GM21447 (cell line): Measurements from ENCODE around the gene LEMD2.

Experiments
- ATAC-seq: cut with Tn5 transposase; IDR thresholded peaks from one replicate; pipeline ENCODE4 v1.9.1; 2021; ENCODE audit not compliant: unreplicated experiment

The LEMD2 gene

DNA sequence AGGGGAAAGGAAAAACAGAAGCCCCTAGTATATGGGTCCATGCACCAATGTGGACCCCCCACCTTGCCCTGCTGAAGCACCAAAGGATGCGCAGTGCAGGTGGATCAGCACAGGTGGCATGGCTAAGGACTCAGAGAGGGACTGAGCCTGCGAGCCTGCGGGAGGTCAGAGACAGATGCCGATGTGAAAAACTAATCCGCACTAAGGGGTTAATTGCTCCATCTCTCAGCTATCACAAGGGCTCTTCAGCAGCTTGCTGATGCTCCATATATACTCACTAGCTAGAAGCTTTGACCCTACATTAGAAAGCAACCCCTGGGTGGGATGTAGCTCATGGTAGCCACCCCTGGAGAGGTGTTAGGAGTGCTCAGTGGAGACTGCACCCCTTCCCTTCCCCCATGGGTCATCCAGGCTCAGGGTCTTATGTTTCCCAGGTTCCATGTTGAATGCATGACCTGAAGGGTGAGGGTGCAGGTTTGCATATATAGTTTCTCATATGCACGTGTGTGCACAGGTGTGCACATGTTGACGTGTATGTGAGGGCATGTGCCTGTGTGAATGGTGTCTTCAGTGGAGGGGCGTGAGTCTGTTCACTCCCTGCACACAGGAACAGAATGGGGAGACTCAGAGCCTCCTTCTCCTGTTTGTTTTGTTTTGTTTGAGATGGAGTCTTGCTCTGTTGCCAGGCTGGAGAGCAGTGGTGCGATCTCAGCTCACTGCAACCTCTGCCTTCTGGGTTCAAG lies 28.9 kb downstream of the LEMD2 start:
- ATAC-seq = no peak

DNA sequence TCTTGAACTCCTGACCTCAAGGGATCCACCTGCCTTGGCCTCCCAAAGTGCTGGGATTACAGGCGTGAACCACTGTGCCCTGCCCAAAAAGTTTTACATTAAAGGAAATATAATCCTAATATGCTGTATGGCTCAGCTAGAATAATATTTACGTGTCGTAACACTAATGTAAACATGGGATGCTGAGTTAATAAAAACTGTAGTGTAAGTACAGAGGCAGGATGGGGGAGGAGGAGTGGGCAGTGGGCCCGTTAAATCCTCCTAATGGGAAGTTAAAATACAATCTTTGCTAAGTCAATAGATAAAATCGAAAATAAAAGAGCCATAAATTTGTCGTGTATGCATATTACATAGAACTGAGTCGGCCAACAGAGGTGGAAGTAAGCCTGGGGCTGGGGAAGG lies 30.1 kb downstream of the LEMD2 start:
- no peak for ATAC-seq

DNA sequence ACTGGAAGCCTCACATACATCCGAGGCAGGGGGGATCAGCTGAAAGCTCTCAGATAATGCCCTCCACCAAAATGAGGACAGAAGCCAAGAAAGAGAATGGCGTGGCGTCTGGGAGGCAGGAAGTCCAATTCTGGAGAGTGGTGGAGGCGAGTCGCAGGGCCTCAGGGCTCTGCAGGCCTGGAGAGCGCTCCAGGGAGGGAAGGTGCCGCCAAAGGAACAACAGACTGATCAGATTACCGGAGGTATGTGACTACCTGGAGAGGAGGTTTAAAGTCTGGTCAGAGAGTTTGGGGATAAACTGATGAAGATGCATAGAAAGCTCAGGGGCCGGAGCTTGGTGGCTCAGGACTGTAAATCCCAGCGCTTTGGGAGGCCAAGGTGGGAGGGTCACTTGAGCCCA lies 31.0 kb downstream of the LEMD2 start:
- no peak for ATAC-seq

DNA sequence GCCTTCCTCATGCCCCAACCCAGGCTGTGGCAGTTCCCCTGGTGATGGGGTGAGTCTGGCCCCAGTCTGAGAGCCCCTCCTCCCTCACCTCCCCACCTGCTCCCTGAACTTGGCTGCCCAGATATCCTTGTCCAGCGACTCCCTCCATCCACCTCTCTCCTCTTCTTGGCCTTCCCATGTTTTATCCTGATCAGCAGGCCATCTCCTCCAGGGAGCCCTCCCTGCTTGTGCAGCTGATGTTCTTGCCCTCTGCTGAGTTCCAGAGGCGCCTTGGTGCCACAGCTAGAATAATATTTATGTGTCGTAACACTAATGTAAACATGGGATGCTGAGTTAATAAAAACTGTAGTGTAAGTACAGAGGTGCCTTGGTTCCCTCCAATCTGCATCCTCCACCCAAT lies 31.8 kb downstream of the LEMD2 start:
- no peak for ATAC-seq

- ATAC-seq = no peak
These were observed 32.5 kb downstream of the LEMD2 start for GRCh38 chr6:33756211-33756954.

- no peak for ATAC-seq
These were observed 33.7 kb downstream of the LEMD2 start for GRCh38 chr6:33755070-33755869.

DNA sequence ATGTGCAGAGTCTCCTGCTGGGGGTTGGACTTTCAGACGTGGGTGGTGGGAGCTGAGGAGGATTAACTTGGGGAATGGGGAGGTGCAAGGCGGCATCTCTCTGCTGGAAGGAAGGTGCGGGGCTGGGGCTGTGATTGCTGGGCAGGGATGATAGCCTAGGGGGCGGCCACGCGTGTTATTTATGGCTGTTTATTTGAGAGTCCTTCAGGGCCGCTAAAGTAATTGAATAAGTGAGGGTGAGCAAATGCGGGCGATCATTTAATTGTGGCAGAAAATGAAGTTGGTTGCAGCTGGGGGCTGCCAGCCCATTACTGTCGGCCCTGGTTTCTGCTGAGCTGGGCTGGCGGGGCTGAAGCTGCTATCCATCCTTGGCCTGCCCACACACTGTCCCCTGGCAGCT lies 34.7 kb downstream of the LEMD2 start:
- ATAC-seq = no peak

DNA sequence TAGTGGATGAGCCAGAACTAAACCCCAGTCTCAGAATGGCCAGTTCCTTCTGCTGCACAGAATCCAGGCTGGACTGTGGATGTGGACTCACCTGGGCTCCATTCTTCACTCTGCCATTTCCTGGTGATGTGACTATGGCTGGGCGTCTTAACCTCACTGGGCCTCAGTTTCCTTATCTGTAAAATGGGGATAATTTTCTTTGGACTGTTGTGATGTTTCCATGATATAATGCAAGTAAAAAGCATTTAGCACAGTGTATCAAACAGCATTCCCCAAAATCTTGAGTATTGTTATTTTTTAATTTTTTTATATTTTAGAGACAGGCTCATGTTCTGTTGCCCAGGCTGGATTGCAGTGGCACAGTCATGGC lies 36.3 kb downstream of the LEMD2 start:
- no peak for ATAC-seq

DNA sequence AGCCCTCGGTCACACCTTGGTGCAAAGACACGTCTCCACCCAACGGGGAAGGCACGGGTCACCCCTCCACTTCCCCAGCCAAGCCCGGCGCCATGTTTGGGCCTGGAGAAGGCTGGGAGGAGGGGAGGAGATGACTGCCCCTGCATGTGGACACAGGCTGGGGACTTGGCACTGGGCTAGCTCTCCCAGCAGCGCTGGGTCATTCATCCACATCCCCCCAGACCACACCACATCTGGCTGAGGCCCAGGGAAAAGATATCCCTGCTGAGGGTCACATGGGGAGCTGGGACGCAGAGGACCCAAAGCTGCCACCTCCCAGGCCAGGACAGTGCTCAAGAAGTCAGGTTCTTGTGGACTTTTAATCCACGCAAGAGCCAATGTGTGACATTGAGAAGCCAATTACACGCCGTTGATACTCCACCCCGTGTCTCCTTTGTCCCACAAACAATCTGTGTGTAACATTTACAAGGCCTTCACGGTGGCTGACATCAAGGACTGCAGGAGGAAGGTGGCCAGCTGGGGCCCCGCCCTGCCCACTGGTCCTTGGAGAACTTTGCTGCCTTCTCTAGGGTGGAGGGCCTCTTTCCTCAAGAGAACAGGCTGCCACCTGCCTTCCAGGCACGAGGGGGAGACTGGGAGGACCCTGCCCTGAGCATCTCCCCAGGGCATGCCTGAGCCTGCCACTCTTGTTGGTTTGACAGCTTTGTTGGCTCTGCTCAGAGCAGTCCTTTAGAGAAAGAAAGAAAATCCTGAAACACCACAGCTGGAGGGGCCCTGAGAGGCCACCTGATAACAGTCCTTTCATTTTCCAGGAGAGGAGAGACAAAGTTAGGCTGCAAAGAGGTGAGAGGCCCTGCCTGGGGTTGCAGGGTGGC lies 36.9 kb downstream of the LEMD2 start:
- no peak for ATAC-seq

GRCh38 chr6:33750244-33750991 lies 38.5 kb downstream of the LEMD2 start:
- ATAC-seq = no peak

DNA sequence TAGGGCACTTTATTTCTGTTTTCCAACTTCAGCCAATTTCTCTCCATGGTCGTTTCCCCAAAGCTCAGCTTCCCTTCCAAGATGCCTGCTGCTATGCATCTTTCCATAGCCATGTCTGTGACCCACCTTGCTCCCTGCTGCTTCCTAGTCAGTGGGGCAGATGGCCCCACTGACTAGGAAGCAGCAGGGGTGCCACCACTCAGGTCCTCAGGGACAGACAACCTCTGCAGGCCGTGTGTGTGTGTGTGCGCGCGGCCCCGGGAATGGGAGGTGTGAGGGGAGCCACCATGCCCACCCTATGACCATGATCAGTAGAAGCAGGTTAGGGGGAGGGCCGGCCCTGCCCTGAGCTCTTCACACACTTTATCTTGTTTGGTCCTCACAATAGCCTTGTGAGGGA lies 39.5 kb downstream of the LEMD2 start:
- no peak for ATAC-seq

- no peak for ATAC-seq
These were observed 40.1 kb downstream of the LEMD2 start for GRCh38 chr6:33748841-33749240.

DNA sequence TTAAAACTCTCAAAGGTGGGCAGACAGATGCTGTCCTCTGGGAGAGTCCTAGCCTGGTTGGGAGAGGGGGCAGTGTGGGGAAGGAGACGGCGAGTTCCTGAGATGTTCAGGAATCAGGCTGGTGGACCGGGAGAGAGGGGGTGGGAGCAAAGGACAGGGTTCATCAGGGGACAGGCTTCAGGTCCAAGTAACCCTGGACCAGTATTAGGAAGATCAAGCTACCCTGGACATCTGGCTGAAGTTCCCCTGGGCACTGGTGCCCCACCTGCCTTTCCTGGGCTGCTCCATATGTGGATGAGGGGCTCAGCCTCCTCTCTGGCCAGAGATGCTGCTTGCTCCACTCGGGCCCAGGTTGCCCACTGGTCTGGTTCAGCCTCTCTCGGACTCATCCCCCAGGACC lies 41.1 kb downstream of the LEMD2 start:
- no peak for ATAC-seq

DNA sequence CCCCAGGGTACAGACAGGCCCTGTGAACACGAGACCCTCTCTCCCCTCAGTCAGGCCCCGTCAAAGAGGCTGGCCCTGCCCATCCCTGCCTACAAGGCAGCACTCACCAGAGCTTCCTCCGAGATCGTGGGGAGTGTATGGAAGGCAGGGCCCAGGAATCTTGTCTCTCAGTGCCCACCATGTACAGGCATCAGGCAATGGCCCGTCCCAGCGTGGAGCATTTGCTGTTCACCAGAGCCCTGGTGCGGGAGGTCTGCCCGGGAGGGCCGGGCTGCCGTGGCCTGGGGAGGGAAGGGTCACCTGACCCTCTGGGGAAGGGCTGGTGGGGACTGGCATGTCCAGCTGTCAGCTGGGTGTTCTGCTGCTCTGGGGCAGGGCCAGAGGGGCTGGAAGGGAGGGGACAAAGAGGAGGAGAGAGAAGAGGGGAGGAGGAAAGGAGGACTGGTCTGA lies 42.3 kb downstream of the LEMD2 start, which contains the start of gene IP6K3:
Gene IP6K3, minus strand, starts transcription at position 255 of the 450 bp plus-strand sequence. CDS start 11,429 bp downstream, outside the sequence.
- ATAC-seq = no peak

DNA sequence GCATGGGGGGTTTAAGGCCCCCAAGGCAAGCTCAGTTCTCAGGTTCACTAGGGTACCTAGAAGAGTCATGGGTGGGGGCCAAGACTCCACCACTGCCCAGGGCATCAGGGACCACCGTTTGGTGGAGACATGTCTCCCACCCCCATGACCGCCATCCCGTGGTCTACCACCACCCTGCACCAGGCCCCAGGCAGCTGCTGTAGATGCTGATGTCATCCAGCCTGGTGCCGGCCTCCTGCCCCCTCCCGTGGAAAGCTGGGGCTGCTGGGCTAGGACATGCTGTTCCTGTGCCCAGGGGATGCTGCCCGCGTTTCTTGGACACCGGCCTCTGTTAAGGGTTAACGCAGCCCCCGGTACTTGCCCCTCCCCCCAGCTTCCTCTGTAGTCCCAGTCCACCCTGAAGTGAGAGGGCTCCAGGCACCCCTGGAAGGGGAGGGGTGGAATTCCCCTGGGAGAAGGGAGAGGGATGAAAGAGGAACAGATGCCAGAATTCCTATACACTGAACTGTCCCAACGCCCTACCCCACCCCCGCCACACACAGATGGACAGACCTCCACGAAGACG lies 42.8 kb downstream of the LEMD2 start:
- ATAC-seq = no peak

GRCh38 chr6:33745548-33745947 lies 43.4 kb downstream of the LEMD2 start:
- no peak for ATAC-seq

GRCh38 chr6:33744895-33745546 lies 43.9 kb downstream of the LEMD2 start:
- no peak for ATAC-seq

- ATAC-seq = no peak
These were observed 44.7 kb downstream of the LEMD2 start for GRCh38 chr6:33744001-33744848.
